ENCODE results near the gene ANKRD42.

Gene ANKRD42

GRCh38 chr11:83193315-83194280 lies at the start of gene ANKRD42:
Gene ANKRD42 (plus strand): TSS chr11:83193712. CDS start chr11:83194671, 959 bp downstream.
- DNase-seq (ENCODE audit: low read depth in 3 of 3) = peak; percentile 74 to 83 (median 81)

DNA sequence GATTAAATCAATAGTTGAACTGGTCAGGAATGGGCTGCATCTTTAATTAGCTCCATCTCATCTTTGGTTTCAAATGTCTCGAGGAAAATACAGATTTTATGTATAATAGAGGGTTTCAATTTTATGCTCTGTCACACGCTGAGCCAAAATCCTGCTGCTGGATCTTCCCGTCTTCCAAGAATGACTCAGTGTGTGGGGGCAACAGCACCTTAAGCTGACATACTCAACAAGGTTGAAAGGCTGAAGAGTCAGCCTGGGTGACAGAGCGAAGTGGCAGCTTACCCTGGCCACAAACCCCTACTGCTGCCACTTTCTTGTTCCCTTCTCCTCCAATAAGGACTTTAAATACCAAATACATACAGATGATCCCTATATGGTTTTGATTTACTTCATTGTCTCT lies 45.6 kb upstream of the ANKRD42 start:
- DNase-seq (ENCODE audit: low read depth in 3 of 3) = no peak

DNA sequence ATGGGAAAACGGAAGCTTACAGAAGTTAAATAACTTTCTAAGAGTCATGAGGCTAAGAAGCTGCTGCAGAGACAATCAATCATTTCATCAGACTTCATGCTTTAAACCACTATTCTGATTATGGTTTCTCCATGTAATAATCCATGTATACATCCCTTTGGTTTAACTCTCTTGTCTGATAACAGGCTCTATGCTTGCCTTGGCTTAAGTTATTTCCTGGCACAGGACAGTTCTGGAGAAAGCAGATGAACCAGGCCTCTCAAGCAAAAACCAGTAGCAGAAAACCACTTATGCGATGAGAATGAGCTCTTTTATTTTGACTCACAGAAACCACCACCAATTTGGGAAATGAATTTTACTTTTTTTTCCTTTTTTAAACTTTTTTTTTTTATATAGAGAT lies 43.1 kb upstream of the ANKRD42 start:
- no peak for DNase-seq (ENCODE audit: low read depth in 3 of 3)

- DNase-seq (ENCODE audit: low read depth in 3 of 3) = no peak
Measured at GRCh38 chr11:83151274-83151977, 42.1 kb upstream of the ANKRD42 start.

GRCh38 chr11:83152264-83152663 lies 41.2 kb upstream of the ANKRD42 start:
- no peak for DNase-seq (ENCODE audit: low read depth in 3 of 3)

- no peak for DNase-seq (ENCODE audit: low read depth in 3 of 3)
Measured at GRCh38 chr11:83153764-83154163, 39.7 kb upstream of the ANKRD42 start.

GRCh38 chr11:83156144-83156995 lies 37.1 kb upstream of the ANKRD42 start:
- DNase-seq (ENCODE audit: low read depth in 3 of 3) = peak; percentile 93 to 98 (median 93)

DNA sequence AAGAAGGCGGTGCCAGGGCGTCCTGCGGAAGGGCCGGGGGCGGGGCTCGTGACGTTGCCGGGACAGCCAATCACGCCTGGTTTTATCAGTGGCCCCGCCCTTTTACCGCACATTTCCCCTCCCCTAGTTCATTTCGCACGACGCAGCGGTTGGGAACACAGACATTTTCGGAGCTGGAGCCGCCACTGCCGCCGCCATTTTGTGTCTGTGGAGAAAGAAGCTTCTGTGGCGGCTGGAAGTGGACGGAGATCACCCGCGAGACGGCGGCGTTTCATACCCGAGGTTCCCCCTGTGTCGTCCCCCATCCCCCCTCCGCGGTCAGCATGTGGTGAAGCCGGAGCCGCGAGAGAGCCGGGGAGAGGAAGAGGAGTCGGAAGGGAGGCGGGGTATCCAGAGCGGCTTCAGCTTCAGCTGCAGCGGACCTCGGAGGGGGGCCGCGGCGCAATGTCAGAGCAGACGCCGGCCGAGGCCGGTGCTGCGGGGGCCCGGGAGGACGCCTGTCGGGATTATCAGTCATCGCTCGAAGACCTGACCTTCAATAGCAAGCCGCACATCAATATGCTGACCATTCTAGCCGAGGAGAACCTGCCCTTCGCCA lies 36.4 kb upstream of the ANKRD42 start, which contains the start of gene PCF11:
Gene PCF11, plus strand, starts transcription at position 136 of the 598 bp plus-strand sequence. Its CDS starts 309 bp downstream, at position 445.
- DNase-seq (ENCODE audit: low read depth in 3 of 3) = no peak

- peak; percentile 21 to 45 (median 28) for DNase-seq (ENCODE audit: low read depth in 3 of 3)
Measured at GRCh38 chr11:83157594-83158356, 35.7 kb upstream of the ANKRD42 start.

DNA sequence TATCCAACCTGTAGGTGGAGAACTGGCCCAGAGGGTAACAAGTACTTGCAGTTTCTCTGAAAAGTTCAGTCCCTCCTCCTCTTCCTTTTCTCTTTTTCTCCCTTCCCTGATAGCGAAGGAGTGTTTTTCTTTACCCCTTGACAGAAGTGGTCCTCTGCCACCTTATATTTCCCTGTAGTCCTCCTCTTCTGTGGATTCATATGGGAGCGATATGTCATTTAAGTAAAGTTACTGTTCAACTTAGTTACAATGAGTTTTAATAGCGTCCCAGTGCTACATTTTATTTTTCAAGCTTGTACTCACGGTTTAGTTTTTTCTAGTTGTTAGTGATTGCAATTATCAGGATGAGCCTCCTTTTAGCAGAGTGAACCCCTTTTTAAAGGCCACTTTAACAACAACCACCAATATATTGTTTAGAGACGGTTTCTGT lies 35.1 kb upstream of the ANKRD42 start:
- DNase-seq (ENCODE audit: low read depth in 3 of 3) = no peak

- no peak for DNase-seq (ENCODE audit: low read depth in 3 of 3)
Measured at GRCh38 chr11:83158965-83159901, 34.3 kb upstream of the ANKRD42 start.

GRCh38 chr11:83159902-83160865 lies 33.3 kb upstream of the ANKRD42 start:
- DNase-seq (ENCODE audit: low read depth in 3 of 3) = no peak

DNA sequence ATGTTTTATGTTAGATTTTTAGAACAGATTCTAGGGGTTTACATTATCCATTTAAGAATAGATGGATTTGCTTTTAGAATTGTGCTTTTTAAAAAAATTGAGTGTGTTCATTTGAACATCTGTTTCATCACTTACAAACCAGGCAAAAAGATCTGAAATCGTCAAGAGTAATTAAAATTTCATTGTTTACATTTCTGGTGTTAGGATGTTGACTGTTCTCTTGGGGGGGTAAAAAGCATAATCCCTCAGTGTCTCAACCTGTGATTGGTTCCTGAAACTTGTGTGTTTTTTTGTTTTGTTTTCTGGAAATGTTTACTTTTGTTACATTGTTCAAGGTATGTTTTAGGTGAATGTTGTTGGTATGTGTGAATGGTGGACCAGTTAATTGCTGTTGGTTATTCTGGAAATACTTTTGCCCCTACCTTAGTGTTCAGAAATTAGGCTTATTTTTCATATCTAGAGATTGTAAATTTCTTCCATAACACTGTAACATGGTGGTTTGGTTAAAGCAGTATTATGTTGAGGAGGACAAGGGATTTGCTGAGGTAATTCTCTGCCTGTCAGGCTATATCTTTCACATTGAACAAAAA lies 31.8 kb upstream of the ANKRD42 start:
- DNase-seq (ENCODE audit: low read depth in 3 of 3) = no peak

DNA sequence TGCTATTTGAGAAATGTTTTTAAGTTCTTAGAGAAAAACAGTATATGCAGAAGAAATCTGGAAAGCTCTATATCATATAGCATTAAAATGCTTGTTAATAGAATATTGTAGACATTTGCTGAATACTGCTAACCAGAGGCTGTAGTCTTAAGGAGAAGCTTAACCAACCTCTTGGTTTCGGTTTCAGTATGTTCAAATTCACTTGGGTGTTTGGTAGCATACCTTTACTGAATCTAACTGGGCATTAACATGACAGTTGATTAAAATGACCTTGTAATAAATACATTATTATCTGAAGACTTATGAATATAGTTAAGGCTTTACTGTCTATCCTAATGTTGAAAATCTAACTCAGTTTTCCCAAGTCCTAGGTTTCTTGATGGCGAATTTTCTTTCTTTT lies 31.1 kb upstream of the ANKRD42 start:
- no peak for DNase-seq (ENCODE audit: low read depth in 3 of 3)

DNA sequence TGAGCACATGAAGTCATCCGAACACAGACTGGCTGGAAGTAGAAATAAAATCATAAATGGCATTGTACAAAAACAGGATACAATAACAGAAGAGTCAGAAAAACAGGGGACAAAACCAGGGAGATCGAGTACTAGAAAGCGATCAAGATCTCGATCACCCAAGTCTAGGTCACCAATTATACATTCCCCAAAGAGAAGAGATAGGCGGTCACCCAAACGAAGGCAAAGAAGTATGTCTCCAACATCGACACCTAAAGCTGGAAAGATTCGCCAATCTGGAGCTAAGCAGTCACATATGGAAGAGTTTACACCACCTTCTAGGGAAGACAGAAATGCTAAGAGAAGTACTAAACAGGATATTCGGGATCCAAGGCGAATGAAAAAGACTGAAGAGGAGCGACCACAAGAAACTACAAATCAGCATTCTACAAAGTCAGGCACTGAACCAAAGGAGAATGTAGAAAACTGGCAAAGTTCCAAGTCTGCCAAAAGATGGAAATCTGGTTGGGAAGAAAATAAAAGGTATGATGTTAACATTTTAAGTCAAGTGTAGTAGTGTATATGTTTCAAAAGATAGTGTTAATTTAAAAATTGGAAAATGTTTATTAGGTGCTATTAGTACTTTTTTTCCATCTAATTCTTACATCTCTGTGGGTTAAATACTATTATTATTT lies 27.2 kb upstream of the ANKRD42 start:
- DNase-seq (ENCODE audit: low read depth in 3 of 3) = no peak

DNA sequence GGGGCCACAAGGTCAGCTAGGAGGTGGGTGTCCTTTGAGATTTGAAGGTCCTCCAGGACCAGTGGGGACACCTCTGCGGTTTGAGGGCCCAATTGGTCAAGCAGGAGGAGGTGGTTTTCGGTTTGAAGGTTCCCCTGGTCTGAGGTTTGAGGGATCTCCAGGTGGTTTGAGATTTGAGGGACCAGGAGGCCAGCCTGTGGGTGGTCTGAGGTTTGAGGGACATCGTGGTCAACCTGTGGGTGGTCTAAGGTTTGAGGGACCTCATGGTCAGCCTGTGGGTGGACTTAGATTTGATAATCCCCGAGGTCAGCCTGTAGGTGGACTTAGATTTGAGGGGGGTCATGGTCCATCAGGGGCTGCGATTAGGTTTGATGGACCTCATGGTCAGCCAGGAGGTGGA lies 24.8 kb upstream of the ANKRD42 start:
- no peak for DNase-seq (ENCODE audit: low read depth in 3 of 3)

DNA sequence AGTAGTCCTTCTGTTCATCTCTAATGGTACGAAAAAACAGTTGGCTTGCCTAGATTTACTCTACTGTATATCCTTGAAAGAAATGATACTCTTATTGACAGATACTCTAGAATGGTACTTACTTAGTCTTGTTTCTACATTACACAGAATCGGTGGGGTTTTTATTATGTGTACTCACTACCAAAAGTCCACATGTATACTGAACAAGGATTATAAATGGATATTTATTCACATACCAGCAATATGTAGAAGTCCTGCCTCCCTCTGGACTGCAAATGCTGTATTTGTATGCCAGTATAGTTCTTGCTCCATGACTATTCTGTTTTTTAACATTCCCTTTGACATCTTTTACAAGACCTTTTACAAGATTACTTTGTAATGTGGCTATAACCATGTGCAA lies 22.6 kb upstream of the ANKRD42 start:
- DNase-seq (ENCODE audit: low read depth in 3 of 3) = no peak

Data from stimulated activated CD4-positive, alpha-beta T cell treated with anti-CD3 and anti-CD28 coated beads, TNF-alpha, amount 100 ng/mL, for 24 hours (primary cell).